Adipocyte (in vitro differentiated cells): ENCODE results near the gene LAMA2.
A peak's percentile ranks its signal among the peaks of the same experiment; 100 is the strongest.

Experiments used
- DNase-seq: peaks from one replicate; pipeline ENCODE4 v3.0.0-alpha.2; 2015; ENCODE audit warnings: low read depth
- H3K27me3 ChIP-seq: replicated peaks from 2 replicates; pipeline ENCODE4 v1.7.0; 2013; ENCODE audit warnings: mild to moderate bottlenecking, low read length, moderate library complexity; ENCODE audit not compliant: control insufficient read depth, insufficient read depth
- H3K36me3 ChIP-seq: 2 replicates; pipeline ENCODE4 v1.7.0; 2013; ENCODE audit warnings: low read length, mild to moderate bottlenecking, moderate library complexity; ENCODE audit not compliant: control insufficient read depth, insufficient read depth, severe bottlenecking
- H3K4me1 ChIP-seq: 2 replicates; pipeline ENCODE4 v1.7.0; 2013; ENCODE audit warnings: mild to moderate bottlenecking, low read length, moderate library complexity; ENCODE audit not compliant: control insufficient read depth, insufficient read depth
- H3K4me3 ChIP-seq: 2 replicates; pipeline ENCODE4 v1.7.0; 2013; ENCODE audit warnings: mild to moderate bottlenecking, low read length, moderate library complexity
- H3K9ac ChIP-seq: 2 replicates; pipeline ENCODE4 v1.7.0; 2013; ENCODE audit warnings: mild to moderate bottlenecking, low read length, moderate library complexity
- H3K9me3 ChIP-seq: 2 replicates; pipeline ENCODE4 v1.7.0; 2013; ENCODE audit warnings: mild to moderate bottlenecking, low read length, moderate library complexity; ENCODE audit not compliant: control insufficient read depth

Gene LAMA2

GRCh38 chr6:129194306-129194941, 311.5 kb downstream of the LAMA2 start:
- Histone ChIP-seq H3K36me3 (peaks cover 59% of the 10 kb centered on the region), H3K4me1 (peaks cover 17% of the 10 kb centered on the region)

GRCh38 chr6:129195161-129195560, 312.2 kb downstream of the LAMA2 start:
- H3K27me3 ChIP-seq = no peaks in the 10 kb centered on the region
- no peak overlapping the region for H3K4me3 ChIP-seq

More at GRCh38 chr6:129194306-129194941, 311.5 kb downstream of the LAMA2 start:
- Histone ChIP-seq H3K9ac (peak overlapping the region; percentile 32), H3K27me3 (no peaks in the 10 kb centered on the region), H3K4me3 (no peak overlapping the region), H3K9me3 (no peaks in the 10 kb centered on the region)
- DNase-seq = no peak

DNA sequence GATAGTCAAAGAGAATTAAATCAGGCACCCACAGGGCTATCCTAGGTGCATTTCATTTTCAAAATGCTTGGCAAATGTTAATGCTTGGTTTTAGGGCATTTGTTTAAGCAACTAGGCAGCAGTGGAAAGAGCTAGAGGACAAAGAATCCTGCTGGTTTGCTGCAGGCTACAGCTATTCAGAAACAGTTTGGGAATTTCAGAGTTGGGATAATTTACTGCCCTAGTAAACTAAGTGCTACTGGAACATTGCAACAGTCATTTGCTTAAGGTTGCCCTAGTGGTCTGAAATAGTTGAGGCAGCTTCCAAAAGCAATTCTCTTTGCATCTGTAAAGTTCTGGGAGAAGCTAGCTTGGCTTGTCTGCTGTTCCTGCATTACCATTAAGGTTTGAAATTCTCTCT, 312.7 kb downstream of the LAMA2 start:
- Histone ChIP-seq H3K9me3 (no peaks in the 10 kb centered on the region), H3K27me3 (no peaks in the 10 kb centered on the region), H3K4me1 (peaks cover 18% of the 10 kb centered on the region), H3K4me3 (no peak overlapping the region), H3K36me3 (peaks cover 47% of the 10 kb centered on the region), H3K9ac (peak overlapping the region; percentile 32)
- DNase-seq = peak; percentile 34

More at GRCh38 chr6:129195161-129195560, 312.2 kb downstream of the LAMA2 start:
- H3K9me3 ChIP-seq = no peaks in the 10 kb centered on the region
- H3K36me3 ChIP-seq = peaks cover 51% of the 10 kb centered on the region
- peaks cover 17% of the 10 kb centered on the region for H3K4me1 ChIP-seq
- peak overlapping the region; percentile 32 for H3K9ac ChIP-seq
- DNase-seq = no peak

- Histone ChIP-seq H3K9me3 (no peaks in the 10 kb centered on the region), H3K9ac (no peak overlapping the region), H3K36me3 (peaks cover 33% of the 10 kb centered on the region), H3K27me3 (no peaks in the 10 kb centered on the region), H3K4me1 (peaks cover 25% of the 10 kb centered on the region), H3K4me3 (no peak overlapping the region)
- no peak for DNase-seq
These were observed 314.2 kb downstream of the LAMA2 start for GRCh38 chr6:129197154-129197553.

GRCh38 chr6:129200151-129200550, 317.2 kb downstream of the LAMA2 start:
- Histone ChIP-seq H3K9ac (no peak overlapping the region), H3K36me3 (peaks cover 34% of the 10 kb centered on the region), H3K4me1 (peaks cover 18% of the 10 kb centered on the region), H3K27me3 (no peaks in the 10 kb centered on the region), H3K9me3 (no peaks in the 10 kb centered on the region), H3K4me3 (no peak overlapping the region)
- no peak for DNase-seq

DNA sequence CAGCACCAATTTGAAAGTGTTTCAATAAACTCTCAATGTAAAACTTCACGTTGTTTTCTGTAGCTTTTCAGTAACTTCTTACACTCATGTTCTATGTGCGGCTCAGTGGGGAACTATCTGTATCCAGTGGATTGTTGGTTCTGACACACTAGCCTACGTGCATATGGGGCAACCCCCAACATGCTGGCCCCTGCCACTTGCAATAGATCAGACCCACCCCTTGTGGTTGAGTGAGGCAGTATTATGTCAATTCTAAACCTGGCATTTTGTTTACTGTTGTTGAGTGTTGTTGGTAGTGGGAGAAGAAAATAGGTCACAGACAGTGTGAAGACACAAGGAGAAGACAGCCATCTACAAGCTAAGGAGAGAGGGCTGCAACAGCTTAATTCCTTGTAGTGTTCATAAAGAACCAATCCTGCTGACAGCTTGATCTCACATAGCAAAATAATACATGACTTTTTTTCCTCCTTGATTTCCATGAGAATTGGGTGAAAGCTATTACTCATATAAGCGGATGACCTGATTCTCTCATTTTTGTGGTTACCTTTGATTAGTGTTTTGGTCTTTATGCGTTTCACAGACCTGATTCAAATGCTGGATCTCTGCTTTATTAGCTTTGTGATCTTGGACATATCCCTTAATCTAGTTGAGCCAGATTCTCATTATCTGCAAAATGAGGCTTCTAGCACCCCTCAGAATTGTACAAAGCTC, 320.4 kb downstream of the LAMA2 start:
- no peak overlapping the region for H3K9ac ChIP-seq
- H3K27me3 ChIP-seq = no peaks in the 10 kb centered on the region
- no peak for DNase-seq
- peaks cover 30% of the 10 kb centered on the region for H3K36me3 ChIP-seq
- H3K4me1 ChIP-seq = peaks cover 8% of the 10 kb centered on the region
- no peaks in the 10 kb centered on the region for H3K9me3 ChIP-seq
- no peak overlapping the region for H3K4me3 ChIP-seq

- no peak for DNase-seq
- Histone ChIP-seq H3K9ac (no peak overlapping the region), H3K9me3 (no peaks in the 10 kb centered on the region), H3K27me3 (no peaks in the 10 kb centered on the region), H3K4me1 (peaks cover 3% of the 10 kb centered on the region), H3K4me3 (no peak overlapping the region), H3K36me3 (peaks cover 30% of the 10 kb centered on the region)
These were observed 323.9 kb downstream of the LAMA2 start for GRCh38 chr6:129206821-129207220.

DNA sequence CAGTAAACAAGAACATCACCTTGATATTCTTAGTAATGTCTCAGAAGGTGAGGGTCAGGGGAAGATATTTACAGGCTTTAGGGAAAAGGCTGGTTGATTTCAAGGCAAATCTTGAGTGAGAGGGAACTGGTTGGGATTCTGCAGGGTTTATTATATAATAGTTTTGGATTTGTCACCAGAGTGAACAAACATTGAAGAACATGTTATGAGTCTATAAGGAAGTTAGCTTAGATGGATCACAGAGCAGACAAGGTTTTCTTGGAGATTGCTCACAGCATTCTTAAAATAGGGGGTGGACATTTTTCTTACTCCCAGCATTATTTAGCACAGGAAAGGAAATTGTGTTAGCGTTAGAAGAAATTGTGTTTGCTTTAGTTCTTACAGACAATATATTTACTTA, 324.9 kb downstream of the LAMA2 start:
- H3K4me1 ChIP-seq = peaks cover 5% of the 10 kb centered on the region
- H3K27me3 ChIP-seq = no peaks in the 10 kb centered on the region
- no peaks in the 10 kb centered on the region for H3K9me3 ChIP-seq
- H3K36me3 ChIP-seq = peaks cover 24% of the 10 kb centered on the region
- no peak for DNase-seq
- no peak overlapping the region for H3K9ac ChIP-seq
- no peak overlapping the region for H3K4me3 ChIP-seq

- Histone ChIP-seq H3K27me3 (no peaks in the 10 kb centered on the region), H3K4me3 (no peak overlapping the region), H3K9me3 (no peaks in the 10 kb centered on the region), H3K36me3 (peaks cover 20% of the 10 kb centered on the region), H3K4me1 (peaks cover 5% of the 10 kb centered on the region), H3K9ac (no peak overlapping the region)
- no peak for DNase-seq
These were observed 325.6 kb downstream of the LAMA2 start for GRCh38 chr6:129208415-129209034.

DNA sequence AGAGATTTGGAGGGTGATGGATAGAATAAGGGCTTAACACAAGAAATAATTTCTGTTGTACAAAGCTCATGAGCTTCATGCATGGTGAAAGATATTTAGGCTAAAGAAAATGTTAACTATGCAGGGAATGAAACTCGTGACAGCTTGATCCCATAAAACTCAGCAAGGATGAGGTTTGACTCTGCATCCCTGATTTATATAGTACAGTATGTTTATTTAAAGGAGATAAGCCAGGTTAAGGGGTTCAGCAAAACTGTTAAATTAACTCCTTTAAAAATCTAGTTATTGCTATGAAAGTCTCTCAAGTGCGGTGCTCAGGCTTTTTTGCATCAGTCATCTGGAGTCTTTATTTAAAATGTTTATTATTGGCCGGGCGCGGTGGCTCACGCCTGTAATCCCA, 326.4 kb downstream of the LAMA2 start:
- Histone ChIP-seq H3K27me3 (no peaks in the 10 kb centered on the region), H3K4me1 (peaks cover 5% of the 10 kb centered on the region), H3K4me3 (no peak overlapping the region), H3K9ac (no peak overlapping the region), H3K36me3 (peaks cover 22% of the 10 kb centered on the region), H3K9me3 (no peaks in the 10 kb centered on the region)
- DNase-seq = peak; percentile 42

GRCh38 chr6:129210684-129211083, 327.7 kb downstream of the LAMA2 start:
- H3K36me3 ChIP-seq = peaks cover 22% of the 10 kb centered on the region
- peaks cover 5% of the 10 kb centered on the region for H3K4me1 ChIP-seq
- no peak overlapping the region for H3K4me3 ChIP-seq
- H3K9me3 ChIP-seq = no peaks in the 10 kb centered on the region
- H3K27me3 ChIP-seq = no peaks in the 10 kb centered on the region
- H3K9ac ChIP-seq = no peak overlapping the region
- no peak for DNase-seq
